Adipose tissue (tissue), 3 donors: ENCODE data around the gene MIF4GD. TPM values are rescaled to one million over a fixed set of nuclear protein-coding genes. Genes with fewer than 3 reads are reported as not detected.
"Not testable (repeated sequence)": the region's sequence is repeated elsewhere in the genome, so short reads cannot be mapped to it uniquely, and the experiment has no call there.

ENCODE experiments used
- H3K27ac ChIP-seq: one replicate; pipeline ENCODE4 v1.5.1; 2013; ENCODE audit warnings: low read depth, low read length
- WGBS, 3 donors: extraction: QIAGEN DNeasy Blood & Tissue Kit; methylation state at CpG; one replicate each; pipeline ENCODE4 v1.1.7; 2013; 5-methylcytosine and 5-hydroxymethylcytosine counted together
- polyA plus RNA-seq, 3 donors: library from polyadenylated mRNA; stranded (reverse); fragments of 200-250 nt; gene quantifications; one replicate each; pipeline ENCODE4 v1.2.3, GENCODE V29; 2013
- donor health status: healthy with polysubstance abuse.
- donor health status: Bipolar disorder and iron deficiency.
- donor health status: healthy.

The MIF4GD gene
- polyA plus RNA-seq, 3 donors, result 18.0 to 21.6 (median 19.0) TPM

DNA sequence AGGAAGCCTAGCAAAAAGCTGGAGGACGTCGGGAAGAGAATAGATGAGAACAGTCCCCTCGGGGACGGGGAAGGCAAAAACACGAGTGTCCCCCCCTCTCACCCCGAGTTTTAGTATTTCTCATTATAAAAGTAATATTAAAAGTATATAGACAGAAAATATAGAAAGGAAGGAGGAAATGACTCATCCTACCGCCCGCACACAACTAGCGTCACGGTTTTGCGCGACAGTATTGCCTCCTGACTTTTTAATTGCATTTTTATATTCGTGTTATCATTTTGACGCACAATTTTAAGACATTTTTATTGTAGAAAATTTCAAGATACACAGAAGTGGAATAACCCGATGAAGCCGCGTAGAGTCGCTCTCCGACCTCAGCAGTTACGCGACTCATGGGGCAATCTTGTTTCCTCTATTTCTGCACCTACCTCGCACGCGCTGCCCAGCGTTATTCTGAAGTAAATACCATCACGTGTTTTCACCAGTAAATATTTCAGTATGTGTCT, 18.9 kb upstream of the MIF4GD start:
- 2 to 4% (median 3%) methylated on average over 26 of the region's 26 CpGs for WGBS, 3 donors
- peak overlapping the region; percentile 52 for H3K27ac ChIP-seq

DNA sequence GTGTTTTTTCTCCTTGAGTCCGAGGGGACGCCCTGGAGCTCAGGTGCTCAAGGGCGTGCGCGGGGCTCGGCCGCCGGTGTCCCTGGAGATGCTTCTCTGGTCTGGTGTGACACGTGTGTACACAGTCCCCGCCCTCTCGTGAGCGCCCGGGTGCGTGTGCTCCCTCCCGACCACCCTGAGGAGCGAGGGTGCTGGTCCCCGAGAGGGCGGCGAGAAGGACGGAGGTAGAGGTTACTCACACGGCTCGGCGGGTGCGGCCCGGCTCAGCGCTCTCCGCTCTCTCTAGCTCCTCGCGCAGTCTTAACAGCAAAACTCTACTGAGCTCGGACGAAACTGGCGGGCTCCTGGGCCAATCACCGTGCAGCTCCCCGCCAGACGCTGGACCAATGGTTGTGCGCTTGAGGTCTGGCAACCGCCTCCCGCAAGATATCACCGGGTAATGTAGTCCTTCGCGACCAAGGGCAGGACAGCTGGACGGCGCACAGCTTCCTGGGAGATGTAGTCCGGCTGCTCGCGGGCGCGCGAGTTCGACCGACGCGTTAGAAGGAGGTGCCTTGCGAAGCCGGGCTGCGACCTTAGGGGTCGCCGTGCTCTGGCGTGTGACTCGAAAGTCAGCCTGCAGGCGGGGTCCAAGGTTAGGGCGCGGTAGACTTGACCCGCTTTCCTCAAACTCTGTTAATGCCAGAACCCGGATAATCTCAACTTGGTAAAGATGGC, 18.2 kb upstream of the MIF4GD start, which contains the start of gene SLC25A19:
Gene SLC25A19, minus strand, starts transcription at position 319 of the 717 bp plus-strand sequence. CDS start 2,669 bp downstream, outside the sequence.
- WGBS, 3 donors, result 0% methylated on average over 64 to 65 of the region's 65 CpGs
- H3K27ac ChIP-seq, result peak within 1 kb of the TSS; percentile 52

DNA sequence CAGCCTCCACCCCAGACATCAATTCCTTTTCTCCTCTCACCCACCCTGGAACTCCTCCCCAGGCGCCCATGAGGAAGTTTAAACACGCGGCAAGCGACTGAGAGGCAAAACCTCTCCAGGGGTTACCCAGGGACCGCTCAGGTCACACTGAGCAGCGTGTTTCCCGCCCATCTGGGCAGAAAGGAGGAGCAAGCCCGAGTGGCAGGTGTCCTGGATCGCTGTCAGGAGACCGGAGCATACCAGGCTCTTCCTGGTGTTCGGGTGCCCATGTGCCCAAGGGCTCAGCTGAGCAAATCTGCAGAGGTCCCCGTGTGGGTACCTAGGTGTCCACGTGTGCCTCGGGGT, 17.7 kb upstream of the MIF4GD start:
- WGBS, 3 donors, result 0 to 2% (median 1%) methylated on average over 14 of the region's 14 CpGs
- H3K27ac ChIP-seq, result no peak overlapping the region

DNA sequence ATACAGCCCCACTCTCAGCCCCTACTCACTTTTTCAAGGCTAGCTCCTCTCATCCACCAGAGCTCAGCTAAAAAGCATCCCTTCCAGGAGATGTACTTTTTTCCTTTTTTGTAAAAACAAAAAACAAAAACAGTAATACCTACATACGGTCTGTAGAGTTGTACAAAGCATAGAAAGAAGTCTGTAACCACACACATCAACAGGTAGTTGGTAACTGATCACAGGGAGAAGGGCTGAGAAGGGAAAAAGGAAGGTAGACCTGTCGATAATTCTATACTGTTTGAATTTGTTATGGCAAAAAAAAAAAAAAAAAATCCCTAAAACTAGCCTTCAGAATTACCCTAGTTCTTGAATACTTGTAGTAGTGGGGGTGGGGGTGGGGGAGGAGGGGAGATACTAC, 17.3 kb upstream of the MIF4GD start:
- no peak overlapping the region for H3K27ac ChIP-seq

DNA sequence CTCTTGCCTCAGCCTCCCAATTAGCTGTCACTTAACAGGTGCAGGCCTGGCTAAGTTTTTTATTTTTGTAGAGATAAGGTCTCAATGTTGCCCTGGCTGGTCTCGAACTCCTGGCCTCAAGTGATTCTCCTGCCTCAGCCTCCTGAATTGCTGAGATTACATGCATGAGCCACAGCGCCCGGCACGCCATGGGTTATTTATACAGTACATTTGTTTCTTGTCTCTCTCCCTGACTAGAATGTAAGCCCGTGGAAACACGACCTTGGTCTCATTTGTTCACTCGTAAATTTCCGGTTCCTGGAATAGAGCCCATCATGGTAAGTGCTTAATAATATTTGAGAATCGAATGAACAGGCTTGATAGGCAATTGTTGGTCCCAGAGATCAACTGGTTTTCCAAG, 16.2 kb upstream of the MIF4GD start:
- no peak overlapping the region for H3K27ac ChIP-seq
- WGBS, 3 donors, result 45 to 88% (median 87%) methylated on average over 9 of the region's 9 CpGs

More for the DNA sequence above, 17.3 kb upstream of the MIF4GD start:
- 3 to 34% (median 23%) methylated on average over 2 of the region's 2 CpGs for WGBS, 3 donors

DNA sequence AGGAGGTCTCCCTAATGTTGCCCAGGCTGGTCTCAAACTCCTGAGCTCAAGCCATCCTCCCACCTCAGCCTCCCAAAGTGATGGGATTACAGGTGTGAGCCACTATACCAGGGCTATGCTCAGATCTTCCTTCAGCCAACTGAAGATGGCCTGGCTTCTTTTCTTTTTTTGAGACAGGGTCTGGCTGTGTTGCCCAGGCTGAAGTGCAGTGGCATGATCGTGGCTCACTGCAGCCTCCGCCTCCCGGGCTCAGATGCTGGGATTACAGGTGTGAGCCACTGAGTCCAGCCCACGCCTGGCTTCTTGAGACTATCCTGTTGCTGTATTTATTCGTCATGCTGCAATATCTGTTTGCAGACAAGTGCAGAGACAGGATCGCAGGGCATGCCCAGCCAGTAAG, 14.1 kb upstream of the MIF4GD start:
- 87 to 93% (median 87%) methylated on average over 6 of the region's 6 CpGs for WGBS, 3 donors

DNA sequence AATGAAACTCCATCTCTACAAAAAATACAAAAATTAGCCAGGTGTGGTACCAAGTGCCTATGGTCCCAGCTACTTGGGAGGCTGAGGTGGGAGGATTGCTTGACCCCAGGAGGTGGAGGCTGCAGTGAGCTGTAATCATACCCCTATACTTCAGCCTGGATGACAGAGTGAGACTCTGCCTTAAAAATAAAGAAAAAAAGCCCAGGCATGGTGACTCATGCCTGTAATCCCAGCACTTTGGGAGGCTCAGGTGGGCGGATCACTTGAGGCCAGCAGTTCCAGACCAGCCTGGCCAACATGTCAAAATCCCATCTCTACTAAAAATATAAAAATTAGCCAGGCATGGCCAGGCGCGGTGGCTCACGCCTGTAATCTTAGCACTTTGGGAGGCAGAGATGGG, 9.2 kb upstream of the MIF4GD start:
- not testable (repeated sequence) for H3K27ac ChIP-seq
- WGBS, 3 donors, result 91 to 93% (median 93%) methylated on average over 4 of the region's 4 CpGs

More for the DNA sequence above, 14.1 kb upstream of the MIF4GD start:
- H3K27ac ChIP-seq, result no peak overlapping the region

DNA sequence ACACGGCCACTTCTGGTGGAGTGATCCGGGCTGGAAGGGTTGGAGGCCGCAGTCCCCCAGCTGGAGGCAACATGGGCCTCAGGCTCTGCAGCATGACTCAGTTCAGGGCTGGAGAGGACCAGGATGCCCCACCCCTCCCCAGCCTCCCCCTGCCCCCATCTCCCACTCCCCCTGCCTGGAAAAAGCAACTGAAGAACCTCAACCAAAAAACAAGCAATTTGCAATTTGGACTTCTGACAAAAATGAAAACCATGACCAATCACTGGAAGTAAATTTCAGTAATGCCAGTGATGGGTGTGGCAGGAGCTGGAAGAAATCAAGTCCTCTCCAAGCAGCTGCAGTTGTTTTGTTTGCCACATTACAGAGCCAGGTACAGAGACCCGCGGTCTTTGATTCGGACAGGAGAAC, 6.6 kb upstream of the MIF4GD start:
- WGBS, 3 donors, result 78 to 91% (median 84%) methylated on average over 6 of the region's 6 CpGs
- H3K27ac ChIP-seq, result no peak overlapping the region

DNA sequence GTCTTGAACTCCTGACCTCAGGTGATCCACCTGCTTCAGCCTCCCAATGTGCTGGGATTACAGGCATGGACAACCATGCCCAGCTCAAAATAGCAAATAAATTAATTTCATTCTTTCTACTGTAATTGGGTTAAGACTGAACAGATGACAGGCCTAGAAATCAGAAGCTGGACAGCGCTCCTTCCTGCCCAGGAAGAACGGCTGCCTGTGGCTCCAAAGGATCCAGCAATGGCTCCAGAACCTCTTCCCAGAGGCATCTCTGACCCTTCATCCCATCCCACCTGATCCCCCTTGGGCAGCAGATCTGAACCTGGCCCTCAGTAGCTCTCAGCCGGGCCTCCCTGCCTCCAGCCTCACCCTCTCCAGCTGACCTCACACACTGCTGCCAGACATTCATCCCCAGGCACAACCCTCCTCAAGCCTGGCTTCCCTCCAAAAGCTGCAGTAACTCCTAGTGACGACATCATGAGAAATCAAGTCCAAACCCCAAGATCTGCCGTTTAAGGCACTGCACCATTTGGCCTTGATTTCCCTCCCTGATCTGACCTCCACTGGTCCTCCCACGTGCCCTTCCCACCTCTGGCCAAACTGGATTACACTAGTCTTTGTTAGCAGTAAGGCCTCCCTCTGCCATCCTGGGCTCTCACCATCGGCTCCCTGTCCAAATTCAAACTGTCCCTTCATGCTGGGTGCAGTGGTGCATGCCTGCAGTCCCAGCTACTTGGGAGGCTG, 3.1 kb upstream of the MIF4GD start:
- 58 to 79% (median 61%) methylated on average over 7 of the region's 7 CpGs for WGBS, 3 donors
- H3K27ac ChIP-seq, result no peak overlapping the region

DNA sequence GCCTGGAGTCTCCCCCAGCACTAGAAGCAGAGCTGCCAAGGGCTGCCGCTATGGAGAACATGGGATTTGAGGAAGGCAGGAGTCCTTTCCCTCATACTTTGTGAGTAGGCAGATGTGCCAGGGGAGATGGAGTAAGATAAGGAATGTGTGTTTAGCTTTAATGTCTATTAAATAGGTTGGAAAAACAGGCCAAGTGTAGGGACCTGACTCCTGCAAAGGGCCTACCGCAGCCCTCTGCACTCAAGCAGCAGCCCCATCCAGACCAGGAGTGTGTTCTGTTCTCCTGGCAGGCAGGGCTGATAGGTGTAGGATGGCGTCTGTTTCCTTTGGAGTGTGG, 1.8 kb upstream of the MIF4GD start:
- WGBS, 3 donors, result 54 to 71% (median 65%) methylated on average over 3 of the region's 3 CpGs
- no peak overlapping the region for H3K27ac ChIP-seq

DNA sequence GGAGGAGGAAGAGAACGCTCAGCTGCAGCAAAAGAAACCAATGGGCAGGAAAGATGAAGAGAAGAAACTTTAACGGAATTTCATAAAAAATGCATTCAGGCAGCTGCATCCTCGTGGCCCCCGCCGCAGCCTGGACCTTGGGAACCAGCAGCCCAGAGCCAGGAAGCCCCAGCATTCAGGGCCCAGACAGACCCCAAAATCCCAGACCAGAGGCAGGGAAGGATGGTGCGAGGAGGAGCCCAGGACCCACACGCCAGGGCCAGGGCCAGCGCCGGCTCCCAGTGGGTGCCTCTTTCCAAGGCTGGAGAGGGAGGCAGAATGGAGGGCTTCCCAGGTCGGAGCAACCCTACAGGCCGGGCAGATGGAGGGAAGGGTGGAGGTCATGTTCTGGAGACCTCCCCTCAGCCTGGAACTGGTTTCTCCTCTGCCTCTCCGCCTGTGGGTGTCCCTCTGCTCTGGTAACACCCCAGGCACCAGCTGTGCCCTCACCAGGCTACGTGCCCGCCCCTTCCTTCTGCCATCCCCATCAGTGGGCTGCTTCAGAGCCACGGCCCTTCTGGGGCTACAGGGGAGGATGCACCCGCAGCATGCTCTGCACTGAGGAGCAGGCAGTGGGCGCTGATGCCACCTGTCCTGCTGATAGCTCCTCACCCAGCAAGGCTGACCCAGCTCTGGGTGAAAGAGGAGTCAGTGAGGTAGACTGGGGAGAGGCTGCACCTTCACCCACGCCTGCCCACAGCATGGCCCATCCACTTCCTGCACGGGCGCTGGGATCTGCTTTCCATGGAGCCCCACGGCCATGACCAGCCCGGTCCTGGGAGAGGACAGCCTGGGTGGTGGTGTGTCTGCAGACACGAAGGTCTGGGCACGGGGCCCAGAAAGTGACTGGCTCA, 1.2 kb upstream of the MIF4GD start:
- 45 to 54% (median 49%) methylated on average over 23 to 24 of the region's 24 CpGs for WGBS, 3 donors
- H3K27ac ChIP-seq, result peak overlapping the region; percentile 12

DNA sequence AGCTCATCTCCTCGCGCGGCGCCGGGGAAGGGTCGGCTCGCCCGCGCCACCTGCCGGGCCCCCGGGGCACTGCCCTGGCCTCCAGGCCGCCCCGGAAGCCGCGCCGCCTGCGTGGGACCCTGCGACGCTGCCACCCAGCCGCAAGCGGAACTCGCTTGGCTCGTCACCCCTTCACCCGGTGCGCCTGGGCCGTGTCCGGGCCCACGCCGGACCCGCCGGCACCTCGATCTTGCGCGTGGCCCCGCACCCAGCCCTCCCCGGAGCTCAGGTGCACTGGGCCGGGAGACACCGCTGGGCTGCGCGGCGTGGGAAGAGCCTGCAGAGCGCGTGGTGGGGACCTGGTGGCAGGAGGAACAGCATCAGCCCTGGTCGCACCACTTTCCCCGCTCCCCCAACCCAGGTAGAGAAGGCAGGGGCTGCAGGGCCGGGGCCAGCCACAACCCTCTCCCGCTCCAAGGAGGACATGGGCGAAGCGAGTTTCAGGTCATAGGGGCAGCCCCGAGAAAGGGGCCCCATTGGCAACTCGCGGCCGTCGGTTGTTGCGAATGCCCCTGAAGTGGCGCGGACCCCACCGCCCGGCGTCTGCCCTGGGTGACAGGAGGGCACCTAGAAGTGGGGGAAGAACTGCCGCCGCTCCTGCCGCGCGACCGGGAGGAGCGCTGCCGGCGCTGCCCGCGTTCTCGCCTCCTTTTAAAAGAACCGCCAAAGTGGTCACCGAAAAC, 363 bp upstream of the MIF4GD start:
- peak overlapping the region; percentile 12 for H3K27ac ChIP-seq
- 0 to 1% (median 0%) methylated on average over 69 to 74 of the region's 74 CpGs for WGBS, 3 donors

DNA sequence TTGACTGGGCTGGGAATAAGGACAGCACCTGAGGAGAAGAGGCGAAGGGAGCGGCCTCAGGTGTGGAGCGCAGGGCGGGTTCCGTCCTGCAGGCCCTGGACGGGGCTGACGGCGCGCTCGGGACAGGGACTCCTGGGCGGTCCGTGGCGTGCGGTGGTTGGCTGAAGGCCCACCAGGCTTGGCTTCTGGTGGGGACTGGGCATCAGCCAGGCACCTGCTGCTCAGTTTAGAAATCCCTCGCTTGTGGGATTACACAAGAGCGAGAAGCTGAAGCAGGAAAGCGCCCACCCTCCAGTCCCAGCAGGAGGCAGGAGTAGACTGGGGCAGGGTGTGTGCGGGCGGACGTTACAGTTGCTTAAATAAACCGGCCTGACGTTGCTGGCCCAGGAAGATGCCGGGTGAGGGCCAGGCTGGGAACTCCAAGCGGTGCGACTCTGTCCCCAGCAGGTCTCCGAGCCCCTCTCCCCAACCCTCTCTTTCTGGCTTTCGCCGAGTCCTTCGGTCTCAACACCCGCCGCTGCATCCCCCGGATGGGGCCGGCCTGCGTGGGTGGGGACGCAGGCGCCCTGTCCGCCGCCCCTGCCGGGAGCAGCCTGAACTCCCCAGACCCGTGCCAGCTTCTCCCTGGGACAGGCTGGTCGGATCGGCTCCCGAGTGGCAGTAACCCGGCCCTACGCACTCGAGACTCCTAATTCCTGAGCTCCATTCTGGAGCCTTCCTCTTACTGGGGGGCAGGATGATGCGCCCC, 639 bp downstream of the MIF4GD start:
- H3K27ac ChIP-seq, result peak overlapping the region; percentile 48
- WGBS, 3 donors, result 0 to 1% (median 1%) methylated on average over 41 to 47 of the region's 47 CpGs

DNA sequence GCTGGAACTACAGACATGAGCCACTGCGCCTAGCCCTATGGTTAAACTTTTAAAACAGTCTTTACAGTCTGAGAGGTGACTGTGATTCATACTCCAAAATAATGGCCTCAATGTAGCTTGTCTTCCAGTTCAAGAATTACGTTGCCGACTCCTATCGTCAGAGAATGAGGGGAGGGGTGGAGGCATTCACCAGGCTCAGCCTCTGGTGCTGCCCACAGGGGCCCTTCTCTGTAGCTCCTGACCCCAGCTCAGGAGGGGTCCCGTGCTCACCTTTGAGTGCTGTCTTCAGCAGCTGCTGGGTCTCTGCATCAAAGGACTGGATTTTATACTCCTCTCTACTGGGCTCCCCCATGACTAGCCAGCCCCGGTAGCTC, 1.2 kb downstream of the MIF4GD start:
- no peak overlapping the region for H3K27ac ChIP-seq
- 19 to 21% (median 20%) methylated on average over 6 of the region's 6 CpGs for WGBS, 3 donors

DNA sequence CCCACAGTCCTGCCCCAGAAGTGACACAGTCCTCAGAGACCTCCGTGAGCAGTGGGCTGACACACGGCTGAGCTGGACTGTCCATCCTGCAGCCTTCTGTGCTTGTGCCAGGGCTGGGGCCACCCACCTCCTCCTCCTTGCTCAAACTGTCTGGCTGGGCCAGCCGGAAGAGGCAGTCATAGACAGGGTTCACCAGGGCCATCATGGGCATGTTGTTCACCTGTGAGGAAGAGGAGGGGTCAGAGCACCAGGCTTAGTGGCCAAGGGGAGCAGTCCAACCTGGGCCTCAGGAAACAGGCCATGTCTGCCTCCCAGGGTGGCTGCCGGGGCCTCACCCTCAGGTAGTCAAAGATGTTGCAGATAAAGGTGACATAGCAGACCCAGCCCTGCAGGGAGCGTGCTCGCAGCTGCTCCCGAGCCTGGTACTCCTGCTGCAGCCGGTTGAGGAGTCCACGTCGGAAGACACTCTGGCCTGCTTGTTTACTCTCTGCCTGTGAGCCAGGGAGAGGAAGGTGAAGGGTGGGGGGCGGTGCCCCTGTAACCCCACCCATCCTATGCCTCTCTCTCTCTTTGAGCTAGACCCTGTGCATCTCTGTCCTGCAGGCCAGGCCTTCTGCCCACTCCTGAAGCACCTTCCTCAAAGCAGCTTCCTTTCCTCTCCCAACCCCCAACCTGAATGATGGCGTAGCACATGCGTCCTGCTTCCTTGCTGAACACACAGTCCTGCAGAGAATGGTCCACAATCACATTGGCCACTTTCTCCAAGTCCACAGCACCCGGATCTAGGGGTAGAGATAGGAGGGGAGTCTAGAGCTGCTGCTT, 3.4 kb downstream of the MIF4GD start:
- WGBS, 3 donors, result 42 to 53% (median 50%) methylated on average over 14 of the region's 14 CpGs
- no peak overlapping the region for H3K27ac ChIP-seq

DNA sequence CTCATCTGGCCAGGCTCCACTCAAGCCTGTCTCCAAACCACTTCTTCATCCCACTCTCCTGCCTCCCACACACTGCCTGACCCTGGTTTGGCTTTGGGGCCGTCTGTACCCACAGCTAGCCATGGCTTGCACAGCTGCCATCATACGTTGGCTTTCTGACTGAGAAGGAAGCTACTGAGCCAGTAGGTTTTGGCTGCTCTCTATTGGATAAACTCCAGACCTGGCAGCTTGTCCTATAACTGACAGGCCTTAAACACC, 3.9 kb downstream of the MIF4GD start:
- H3K27ac ChIP-seq, result no peak overlapping the region
- 35 to 63% (median 44%) methylated on average over 2 of the region's 2 CpGs for WGBS, 3 donors
